Activated CD8-positive, alpha-beta memory T cell treated with anti-CD3 and anti-CD28 coated beads for 48 hours (primary cell): ENCODE results near the gene PLCG1.
"Not testable (repeated sequence)": the region's sequence is repeated elsewhere in the genome, so short reads cannot be mapped to it uniquely, and the experiment has no call there.

Source experiments
- DNase-seq, 3 experiments: peaks; one replicate each; pipeline ENCODE4 v3.0.0-alpha.2; 2020; ENCODE audit warnings: low read depth in 2 of 3, low spot score in 2 of 3

PLCG1 gene

DNA sequence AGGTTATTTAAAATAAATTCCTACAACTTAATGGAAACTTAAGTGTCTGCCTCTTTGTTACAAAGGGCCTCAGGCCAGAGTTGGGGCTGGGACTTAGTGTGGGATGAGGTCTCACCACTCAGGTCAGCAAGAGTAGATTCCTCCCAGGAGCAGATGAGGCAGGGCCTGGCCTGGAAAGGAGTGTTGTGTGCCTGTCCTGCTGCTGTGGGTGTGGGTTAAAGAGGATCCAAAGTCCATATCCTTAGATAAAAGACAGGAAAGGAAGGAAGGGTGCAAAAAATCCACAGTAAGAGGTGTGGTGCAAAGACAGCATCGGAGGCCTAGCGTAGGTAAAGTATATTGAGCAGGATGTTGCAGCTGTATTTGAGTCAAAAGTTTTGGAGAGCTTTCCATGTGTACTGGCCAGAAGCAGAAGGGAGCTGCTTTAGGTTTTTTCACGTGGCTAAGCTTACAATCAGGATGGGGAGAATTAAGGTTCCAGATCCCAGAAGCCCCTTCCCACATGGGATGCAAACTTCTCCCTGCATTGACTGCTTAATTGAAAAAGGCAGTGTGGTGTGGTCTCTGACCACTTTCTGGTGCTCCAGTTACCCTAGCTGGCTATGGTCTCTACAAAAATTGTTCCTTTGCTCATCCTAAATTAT is 12.8 kb upstream of the PLCG1 start:
- no peak for DNase-seq

DNA sequence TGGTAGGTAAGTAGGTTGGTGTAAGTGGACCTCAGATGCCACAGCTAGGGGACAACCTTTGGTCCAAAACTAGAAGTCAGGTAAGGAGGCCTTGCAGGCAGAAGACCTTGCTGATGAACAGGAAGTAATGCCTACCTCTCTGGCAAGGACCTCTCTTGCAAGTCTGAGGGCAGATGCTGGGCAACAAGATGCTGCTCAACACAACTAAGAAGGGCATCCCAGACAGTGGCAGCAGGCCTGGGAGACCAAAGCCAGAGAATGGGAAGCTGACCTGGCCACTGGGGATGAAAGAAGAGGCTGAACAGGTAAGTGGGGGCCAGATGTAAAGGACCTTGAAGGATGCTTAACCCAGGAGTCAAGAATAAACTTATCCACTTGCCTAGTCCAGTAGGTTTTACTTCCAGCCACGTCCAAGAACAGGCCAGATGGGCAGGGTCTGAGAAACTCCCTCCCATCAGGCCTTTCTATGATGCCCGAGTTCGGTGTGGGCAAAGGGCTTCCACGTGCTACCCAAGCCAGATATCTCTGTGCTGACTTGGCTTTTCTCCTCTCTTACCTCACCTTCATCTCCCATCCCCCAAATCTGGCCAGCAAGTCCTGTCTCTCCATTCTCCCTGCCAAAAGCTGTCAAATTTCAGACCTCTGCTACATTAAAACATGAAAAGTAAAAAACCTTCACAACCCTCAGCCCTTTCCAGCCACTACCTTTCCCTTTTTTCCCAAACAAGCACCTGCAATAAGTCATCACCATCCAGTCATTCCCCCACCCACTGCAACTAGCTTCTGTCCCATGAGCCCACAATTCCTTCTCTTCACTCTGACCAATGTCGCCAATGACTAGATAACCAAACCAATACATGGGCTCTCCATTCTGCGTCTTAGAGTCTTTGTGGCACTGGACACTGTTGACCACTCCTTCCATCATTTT is 11.5 kb upstream of the PLCG1 start:
- DNase-seq, result no peak

- no peak for DNase-seq
Measured at GRCh38 chr20:41126719-41127118, 10.6 kb upstream of the PLCG1 start.

DNA sequence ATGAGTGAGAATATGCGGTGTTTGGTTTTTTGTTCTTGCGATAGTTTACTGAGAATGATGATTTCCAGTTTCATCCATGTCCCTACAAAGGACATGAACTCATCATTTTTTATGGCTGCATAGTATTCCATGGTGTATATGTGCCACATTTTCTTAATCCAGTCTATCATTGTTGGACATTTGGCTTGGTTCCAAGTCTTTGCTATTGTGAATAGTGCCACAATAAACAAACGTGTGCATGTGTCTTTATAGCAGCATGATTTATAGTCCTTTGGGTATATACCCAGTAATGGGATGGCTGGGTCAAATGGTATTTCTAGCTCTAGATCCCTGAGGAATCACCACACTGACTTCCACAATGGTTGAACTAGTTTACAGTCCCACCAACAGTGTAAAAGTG is 9.0 kb upstream of the PLCG1 start:
- DNase-seq, result not testable (repeated sequence)

DNA sequence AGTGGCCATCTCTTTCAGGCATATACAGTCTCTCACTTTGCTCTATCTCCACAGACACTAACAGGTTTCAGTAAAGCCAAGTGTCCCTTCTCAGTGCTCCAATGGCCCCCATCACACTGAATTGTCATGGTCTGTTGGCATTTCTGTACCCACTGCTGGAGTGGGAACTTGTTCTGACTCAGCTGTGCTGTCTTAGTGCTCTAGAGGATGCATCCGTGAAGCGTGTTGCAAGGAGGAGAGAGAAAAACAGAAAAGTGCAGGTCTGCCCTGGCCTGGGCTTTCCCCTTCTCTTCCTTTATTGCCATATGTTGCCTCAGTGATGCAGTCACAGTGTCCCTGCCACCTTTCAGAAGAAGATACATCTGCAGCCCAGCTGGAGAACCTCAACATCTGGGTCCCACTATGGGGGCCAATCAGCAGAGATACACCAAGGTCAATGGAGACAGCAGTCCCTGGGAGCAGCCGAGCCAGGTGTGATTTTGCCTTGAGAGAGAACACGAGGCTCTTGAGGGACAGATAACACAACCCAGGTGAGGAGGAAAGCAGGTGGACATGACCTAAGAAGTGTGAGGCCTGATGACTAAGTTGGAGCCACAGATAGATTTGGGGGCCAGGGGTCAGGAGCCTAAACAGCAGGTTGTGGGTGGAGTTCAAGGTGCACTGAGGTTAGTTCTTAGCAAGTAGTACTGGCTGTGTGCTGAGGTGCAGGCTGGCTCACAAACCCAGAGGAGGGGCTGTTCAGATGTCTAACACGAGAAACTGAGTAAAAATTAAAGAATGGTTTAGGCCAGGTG is 5.6 kb upstream of the PLCG1 start:
- DNase-seq, result no peak

GRCh38 chr20:41132388-41132775 is 5.0 kb upstream of the PLCG1 start:
- DNase-seq, result not testable (repeated sequence)

DNA sequence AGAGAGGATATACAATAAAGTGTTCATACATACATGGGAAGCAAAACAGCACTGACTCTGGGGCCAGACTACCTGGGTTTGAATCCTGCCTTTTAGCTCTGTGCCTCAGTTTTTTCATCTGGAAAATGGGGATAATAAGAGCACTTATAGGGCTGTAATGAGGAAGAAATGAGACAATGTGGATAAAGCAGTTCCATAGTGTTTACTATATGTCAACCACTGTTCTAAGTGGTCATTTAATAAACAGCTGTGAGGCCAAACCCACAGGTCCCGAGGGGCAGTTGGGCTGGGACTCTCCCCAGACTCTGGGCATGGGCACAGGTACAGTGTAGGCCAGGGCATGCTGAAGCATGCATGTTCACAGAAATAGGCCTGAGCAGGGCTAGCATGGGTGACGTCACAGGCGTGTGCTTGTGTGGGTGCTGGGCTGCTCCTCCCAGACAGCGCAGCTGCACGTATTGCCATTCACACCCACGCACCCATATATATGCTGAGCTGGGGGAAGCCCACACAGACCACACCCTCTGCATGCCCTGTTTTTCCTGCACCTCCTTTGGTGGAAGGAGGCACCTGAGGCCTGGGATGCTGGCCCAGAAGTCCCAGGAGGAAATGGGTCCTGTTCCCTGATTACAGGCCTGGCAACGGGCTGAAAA is 3.5 kb upstream of the PLCG1 start:
- DNase-seq, result no peak

GRCh38 chr20:41134362-41135186 is 2.8 kb upstream of the PLCG1 start:
- DNase-seq, result no peak

- no peak for DNase-seq
Measured at GRCh38 chr20:41135187-41135887, 2.0 kb upstream of the PLCG1 start.

DNA sequence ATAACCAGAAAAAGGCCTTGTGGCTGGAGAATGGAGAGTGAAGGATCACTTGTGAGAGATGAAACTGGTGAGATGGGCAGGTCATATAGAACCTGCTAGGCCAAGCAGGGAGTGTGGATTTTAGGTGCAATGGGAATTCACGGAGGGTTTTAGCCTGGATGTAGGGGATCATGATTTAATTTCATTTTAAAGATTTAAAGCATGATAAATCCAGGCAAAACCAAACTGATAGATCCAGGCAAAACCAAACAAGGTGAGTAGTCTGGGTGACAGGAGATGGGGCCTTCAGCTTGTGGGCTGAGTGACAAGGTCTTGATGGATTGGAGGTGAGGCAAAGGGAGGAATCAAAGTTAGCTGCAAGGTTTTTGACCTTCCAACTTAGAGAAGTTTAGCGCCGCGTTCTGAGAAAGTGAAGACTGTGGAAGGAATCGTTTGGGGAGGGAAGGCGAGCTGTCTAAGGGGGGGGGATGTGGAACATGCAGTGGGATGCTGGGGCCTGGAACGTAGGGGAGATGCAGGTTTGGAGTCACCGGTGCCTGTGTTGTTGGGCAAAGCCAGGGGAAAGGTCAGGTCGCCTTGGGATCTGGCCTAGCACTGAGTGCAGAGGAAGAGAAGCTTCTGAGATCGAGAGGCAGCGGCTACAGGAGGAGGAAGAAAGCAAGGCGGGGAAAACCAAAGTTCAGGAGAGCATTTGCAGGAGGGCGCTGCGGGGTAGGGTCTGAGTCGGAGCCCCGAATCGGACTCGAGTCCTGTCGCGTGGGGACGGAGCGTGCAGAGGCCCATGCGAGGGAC is 1.3 kb upstream of the PLCG1 start:
- DNase-seq, result no peak

DNA sequence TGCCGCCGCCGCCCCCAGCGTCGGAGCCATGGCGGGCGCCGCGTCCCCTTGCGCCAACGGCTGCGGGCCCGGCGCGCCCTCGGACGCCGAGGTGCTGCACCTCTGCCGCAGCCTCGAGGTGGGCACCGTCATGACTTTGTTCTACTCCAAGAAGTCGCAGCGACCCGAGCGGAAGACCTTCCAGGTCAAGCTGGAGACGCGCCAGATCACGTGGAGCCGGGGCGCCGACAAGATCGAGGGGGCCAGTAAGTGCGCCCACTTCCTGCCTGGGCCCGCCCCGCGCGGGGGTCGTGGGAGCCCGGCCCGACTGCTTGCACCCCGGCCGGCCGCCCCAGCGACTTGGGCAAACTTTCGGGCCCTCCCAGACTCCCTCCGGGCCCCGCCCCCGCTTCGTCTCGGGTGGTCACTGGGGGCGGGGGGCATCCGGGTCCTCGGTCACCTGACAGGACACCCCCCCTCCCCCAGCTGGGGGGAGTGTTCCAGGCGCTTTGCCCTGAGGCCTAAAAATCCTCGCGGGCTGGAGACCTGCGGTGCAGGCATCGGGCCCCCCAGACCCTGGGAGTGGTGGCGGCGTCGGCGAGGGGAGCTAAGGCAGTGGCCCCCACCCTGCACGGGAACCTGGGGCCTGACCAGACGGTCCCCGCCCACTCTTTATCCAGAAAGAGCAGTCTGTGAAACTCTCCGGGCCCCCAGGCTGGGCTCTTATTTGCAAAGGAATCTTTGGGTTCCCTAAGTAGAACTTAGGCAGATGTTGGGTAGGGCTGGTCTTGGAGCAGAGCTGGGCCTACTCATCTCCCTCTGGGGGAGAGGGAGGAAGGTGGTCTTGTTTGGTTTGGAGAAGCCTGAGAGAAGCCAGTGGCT is 501 bp downstream of the PLCG1 start:
- DNase-seq, result peak in 2 of 3 experiments; percentile 47 to 56

DNA sequence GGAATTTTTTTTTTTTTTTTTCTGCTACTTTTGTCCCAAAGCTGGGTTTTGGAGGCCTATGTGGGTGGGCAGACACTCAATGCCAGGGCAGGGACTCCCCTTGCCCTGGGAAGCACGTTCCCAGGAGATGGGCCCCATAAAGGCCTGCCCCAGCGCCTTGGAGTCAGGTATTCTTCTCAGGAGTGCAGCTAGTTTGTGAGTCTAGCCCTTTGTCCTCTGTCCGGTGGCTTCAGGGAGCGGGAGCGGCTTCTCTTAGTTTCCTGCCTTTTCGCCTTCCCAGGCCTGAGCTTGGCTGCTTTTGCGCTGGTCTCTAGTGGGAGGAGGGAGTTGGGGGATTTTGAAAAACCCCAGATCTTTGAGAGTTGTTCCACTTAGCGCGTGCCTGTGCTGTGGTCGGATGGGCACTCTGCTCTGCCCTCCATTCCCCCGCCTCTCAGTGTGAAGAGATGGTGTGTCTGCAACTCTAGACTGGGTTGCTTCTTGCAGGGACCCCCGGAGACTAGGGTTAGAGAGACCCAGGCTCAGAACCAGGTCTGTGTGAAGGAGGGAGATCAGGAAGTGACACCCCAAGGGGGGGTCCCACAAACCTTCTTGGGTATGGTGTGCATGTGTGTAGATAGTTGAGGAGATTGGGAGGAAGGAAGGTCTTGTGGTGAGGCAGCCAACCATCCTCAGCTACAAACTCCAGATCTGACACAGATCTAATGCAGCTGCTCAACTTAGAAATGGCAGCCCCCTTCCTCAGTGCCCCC is 1.3 kb downstream of the PLCG1 start:
- no peak for DNase-seq

- no peak for DNase-seq
Measured at GRCh38 chr20:41139227-41140093, 2.1 kb downstream of the PLCG1 start.

GRCh38 chr20:41140226-41141133 is 3.1 kb downstream of the PLCG1 start:
- DNase-seq, result no peak

DNA sequence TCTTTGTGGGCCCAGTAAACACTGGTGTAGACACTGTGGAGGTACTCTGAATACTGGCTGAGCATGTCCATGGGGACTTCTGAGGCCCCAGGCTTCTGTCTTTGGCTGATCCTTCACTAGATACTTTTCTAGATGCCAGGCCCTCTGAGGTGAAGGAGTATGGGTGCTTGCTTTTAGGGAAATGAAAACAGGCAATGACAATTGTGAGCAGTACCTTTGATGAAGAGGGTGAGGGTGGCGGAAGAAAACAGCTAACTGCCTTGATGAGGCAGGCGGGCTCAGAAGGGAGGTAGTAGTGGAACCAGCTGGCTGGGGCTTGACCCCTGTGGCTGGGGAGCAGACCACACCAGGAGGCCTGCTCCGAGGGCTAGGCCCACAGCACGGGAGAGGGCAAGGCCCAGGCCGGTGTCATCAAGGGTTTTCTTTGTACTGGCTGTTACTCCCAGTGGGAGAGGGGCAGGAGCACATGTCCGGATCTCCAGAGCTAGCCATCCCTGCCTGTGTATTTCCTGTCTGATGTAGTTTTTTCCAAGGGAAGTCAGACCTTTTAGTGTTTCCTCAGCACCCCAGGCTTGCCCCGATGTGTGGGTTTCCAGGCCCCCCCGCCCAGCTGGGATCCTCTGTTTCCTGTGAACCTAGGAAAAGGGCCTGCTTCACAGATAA is 3.9 kb downstream of the PLCG1 start:
- no peak for DNase-seq
